DMS 273 treated with DMSO at 0.1 percent for 48 hours (cell line): Measurements from ENCODE around the gene CDHR1.
"Not testable (repeated sequence)": the region's sequence is repeated elsewhere in the genome, so short reads cannot be mapped to it uniquely, and the experiment has no call there.

ENCODE experiments used
- DNase-seq: peaks from one replicate; lab custom pipeline; 2025; lab: John Stamatoyannopoulos, UW

CDHR1 gene

GRCh38 chr10:84175436-84175835, 18.9 kb upstream of the CDHR1 start:
- no peak for DNase-seq

DNA sequence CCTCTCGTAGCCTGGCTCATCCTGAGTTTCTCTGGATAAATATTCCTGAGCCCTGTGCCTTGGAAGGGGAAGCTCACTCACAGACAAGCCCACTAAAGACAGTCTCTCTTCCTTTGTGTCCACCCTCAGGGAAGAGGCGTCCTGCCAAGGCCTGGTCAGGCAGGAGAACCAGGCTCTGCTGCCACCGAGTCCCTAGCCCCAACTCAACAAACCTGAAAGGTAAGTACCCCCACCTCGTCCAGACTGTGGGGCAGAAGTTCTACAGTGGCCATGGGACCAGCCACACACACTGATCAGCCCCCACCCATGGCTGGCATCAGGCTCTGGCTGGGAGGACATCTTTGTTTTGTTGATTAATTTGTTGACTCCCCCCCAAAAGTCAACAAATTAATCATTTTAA, 18.0 kb upstream of the CDHR1 start:
- DNase-seq, result no peak

DNA sequence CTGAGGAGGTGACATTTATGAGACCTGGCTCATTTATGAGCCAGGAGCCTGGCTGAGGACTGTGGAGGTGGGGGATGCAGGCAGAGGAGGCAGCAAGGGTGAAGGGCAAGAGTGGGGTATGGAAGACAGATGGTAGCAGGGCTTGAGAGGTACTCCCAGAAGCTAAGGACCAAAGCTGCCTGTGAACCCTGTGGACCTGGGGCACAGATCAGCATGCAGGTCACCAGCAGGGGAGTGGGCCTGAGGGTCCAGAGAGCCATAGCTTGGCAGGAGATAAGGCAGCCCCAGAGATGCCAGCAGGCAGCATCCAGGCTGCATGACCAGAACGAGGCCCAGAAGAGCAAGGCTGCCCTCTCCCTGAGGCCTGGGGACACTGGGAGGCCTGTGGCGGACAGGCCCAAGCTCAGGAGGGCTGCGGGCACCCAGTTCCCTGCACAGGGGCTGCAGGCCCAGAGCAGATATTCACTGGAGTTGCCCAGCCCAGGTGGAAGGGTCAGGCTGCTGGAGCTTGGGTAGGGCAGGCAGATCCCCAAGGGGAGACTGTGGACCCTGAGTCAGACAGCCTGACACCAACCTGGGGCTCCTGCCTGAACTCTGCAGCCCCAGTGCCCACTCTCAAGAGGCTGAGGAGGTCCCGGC, 17.4 kb upstream of the CDHR1 start:
- DNase-seq, result no peak

DNA sequence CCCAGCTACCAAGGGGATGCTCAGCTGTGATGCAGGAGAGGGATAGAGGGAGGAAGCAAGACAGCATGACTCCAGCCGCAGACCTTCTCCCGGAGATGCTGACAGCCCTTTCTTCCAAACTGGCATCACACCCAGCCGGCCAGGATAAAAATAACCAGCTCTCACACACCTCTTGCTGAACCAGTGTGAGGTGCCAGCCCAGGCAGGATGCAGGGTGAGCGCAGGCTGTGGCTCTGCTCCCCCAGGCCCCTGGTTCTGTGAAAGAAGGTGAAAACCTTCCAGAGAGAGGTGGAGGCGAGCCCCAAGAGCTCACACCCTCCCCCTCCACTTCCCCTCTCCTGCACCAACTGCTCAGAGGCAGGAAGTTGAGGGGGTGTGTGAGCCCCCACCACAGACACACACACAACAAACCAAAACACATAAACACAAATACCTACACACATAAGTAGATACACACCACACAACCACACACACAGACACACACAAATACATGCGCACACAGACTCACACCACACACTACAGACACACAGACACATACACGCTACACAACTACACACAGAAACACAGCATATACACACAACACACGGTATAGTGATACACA, 16.7 kb upstream of the CDHR1 start:
- DNase-seq, result no peak

GRCh38 chr10:84178160-84178609, 16.2 kb upstream of the CDHR1 start:
- no peak for DNase-seq

- DNase-seq, result peak; percentile 62
These were observed 15.2 kb upstream of the CDHR1 start for GRCh38 chr10:84179059-84179710.

- not testable (repeated sequence) for DNase-seq
These were observed 14.0 kb upstream of the CDHR1 start for GRCh38 chr10:84180386-84180785.

GRCh38 chr10:84181631-84182030, 12.7 kb upstream of the CDHR1 start:
- no peak for DNase-seq

- no peak for DNase-seq
These were observed 9.8 kb upstream of the CDHR1 start for GRCh38 chr10:84184517-84184916.

GRCh38 chr10:84185526-84186175, 8.7 kb upstream of the CDHR1 start:
- no peak for DNase-seq

GRCh38 chr10:84188815-84189214, 5.5 kb upstream of the CDHR1 start:
- no peak for DNase-seq

DNA sequence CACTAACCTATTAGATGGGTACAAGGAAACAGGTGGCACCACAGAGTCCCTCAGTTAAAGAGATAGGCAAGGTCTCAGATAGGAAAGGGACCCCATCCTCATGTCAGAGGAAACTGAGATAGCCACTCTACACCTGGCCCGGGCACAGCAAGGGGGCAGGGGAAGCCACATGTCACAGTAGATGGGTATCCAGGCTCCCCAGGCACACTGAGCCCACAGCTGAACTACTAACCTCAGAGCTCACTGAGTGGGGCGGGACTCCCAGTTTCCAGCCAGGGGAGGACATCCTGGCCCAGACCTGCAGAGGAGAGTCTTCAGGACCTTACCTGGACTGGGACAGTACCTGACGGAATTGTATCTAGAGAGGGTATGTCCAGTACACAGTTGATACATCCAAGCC, 3.7 kb upstream of the CDHR1 start:
- DNase-seq, result no peak

DNA sequence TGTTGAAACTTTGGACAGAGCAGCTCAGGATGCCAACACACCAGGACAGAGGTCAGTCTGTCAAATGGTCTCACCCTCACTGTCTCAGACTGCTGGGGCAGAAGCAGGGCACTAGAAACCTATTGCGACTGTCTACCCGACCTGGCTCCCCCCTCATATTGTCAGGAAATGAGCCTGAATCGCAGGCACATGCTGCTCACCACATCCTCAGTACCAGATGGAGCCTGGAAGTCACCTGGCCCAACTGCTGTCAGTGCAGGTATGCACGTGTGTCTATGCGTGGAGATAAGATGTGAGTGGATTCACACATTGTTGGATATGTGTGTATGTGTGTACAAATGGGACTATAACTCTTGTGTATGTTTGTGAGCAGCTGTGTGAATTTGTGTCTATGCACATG, 3.2 kb upstream of the CDHR1 start:
- DNase-seq, result no peak

DNA sequence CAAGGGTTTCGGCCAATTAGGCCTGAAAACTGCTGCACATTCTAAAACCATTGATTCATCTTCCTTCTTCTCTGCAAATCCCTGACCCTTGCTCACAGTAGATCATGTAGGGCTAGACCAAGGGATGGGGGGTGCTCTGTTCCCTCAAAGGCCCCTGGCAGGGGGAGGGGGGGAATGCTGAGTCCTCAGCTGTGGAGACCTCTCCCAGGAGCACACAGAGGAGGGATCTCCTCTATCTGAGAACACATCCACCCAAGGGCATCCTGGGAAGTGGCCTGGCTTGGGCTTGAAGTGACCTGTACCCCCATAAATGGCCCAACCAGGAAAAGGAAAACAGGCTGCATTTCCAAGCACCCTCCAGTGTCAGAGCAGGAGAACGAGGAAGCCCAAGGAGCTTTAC, 1.0 kb upstream of the CDHR1 start:
- no peak for DNase-seq

GRCh38 chr10:84193846-84194423, 402 bp upstream of the CDHR1 start:
- DNase-seq, result no peak

DNA sequence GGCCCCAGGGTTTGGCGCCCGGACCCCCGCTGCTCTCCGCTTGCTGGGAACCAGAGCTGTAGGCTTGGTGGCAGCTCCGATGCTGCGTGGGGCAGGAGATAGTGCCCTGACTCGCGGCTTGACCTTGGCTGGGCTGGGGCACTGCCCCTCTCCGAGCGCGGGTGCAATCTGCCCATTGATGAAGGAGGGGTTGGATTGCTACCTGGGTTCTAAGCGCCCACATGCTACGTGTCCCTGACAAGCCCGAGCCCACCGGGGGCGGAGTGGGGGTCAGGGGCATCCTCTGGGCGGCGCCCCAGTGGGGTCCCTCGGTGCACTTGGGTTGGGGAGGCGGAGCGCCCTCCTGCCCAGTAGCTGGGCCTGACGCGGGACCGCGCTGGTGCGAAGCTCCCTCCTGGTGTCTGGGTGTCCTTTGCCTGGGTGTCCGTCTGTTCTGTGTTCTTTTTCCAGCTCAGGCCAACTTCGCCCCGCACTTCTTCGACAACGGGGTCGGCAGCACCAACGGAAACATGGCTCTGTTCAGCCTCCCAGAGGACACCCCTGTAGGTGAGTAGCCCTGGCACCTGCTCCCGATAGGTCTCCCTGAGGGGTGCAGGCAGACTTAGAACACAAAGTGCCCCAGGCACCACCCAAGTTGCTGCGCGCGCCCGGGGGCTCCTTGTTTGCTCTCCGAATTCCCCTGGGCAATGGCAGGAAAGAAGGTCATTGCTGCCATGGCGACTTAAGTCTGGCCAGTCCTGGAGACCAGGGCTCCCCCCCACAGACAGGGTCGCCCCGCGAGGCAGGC, 900 bp downstream of the CDHR1 start:
- DNase-seq, result no peak

DNA sequence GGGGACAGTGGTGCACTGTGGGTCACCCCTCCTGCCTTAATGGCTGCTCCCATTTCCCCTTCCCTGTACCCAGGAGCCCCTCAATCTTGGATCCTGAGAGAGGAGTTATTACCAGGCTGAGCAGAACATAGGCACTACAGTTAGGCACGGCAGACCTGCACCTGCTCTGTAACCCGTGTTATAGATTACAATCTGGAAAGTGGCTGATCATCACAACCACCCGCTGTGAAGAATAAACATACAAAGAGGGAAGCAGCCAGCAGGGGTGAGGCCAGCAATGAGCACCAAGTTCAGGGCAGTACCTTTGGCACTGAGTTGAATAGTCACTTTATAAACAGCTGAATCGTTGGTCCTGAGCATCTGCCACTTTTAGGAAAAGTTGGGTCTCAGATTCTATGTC, 1.7 kb downstream of the CDHR1 start:
- peak; percentile 3 for DNase-seq

DNA sequence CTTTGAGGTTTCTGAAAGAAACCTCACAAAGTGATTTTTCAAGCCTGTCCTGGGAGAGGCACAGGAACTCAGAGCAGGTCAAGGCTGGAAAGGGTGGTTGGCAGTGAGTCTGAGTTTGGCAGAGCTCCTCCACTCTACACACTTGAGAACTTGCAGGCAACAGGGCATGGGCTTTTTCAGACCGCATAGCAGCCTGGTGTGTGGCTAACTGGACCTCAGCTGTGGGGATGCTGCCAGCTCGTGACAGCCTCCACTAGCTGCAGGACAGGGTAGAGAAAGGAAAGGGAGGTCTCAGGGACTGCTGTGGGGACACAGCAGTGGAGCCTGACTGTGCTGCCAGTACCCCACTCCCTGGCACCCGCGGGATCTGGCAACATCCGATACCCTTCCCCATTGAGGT, 2.6 kb downstream of the CDHR1 start:
- DNase-seq, result no peak

GRCh38 chr10:84197643-84198042, 3.3 kb downstream of the CDHR1 start:
- DNase-seq, result no peak

GRCh38 chr10:84198206-84198915, 4.0 kb downstream of the CDHR1 start:
- DNase-seq, result no peak

- no peak for DNase-seq
These were observed 6.4 kb downstream of the CDHR1 start for GRCh38 chr10:84200537-84201243.
